Right cardiac atrium (tissue), 5 donors: Measurements from ENCODE around the gene KRT14. TPM values are rescaled to one million over a fixed set of nuclear protein-coding genes. Genes with fewer than 3 reads are reported as not detected.
"Not testable (repeated sequence)": the region's sequence is repeated elsewhere in the genome, so short reads cannot be mapped to it uniquely, and the experiment has no call there.

ENCODE experiments used
- ATAC-seq, 2 donors: fragments of 200-7000 bp; cut with Tn5 transposase; one replicate each; pipeline versions ENCODE4 v1.8.0 to v1.9.1; 2020; ENCODE audit warnings: moderate library complexity in 2 of 2, mild to moderate bottlenecking in 1 of 2
- DNase-seq, 3 donors: peaks; one replicate each; pipeline ENCODE4 v3.0.0-alpha.2; 2020
- H3K27ac ChIP-seq: one replicate; pipeline ENCODE4 v1.5.1; 2013; ENCODE audit warnings: mild to moderate bottlenecking, low read length, control low read depth, moderate library complexity
- H3K27me3 ChIP-seq: one replicate; pipeline ENCODE4 v1.6.1; 2013; ENCODE audit not compliant: control insufficient read depth, insufficient read depth
- H3K4me1 ChIP-seq: one replicate; pipeline ENCODE4 v1.6.1; 2013; ENCODE audit warnings: low read length; ENCODE audit not compliant: control insufficient read depth, insufficient read depth
- H3K4me3 ChIP-seq: one replicate; pipeline ENCODE4 v1.5.1; 2013; ENCODE audit warnings: low read length, control low read depth
- H3K9me3 ChIP-seq: one replicate; pipeline ENCODE4 v1.6.1; 2013; ENCODE audit warnings: low read length; ENCODE audit not compliant: control insufficient read depth
- WGBS: extraction: QIAGEN DNeasy Blood & Tissue Kit; methylation state at CpG from one replicate; pipeline ENCODE4 v1.1.7; 2013; 5-methylcytosine and 5-hydroxymethylcytosine counted together
- intact Hi-C, 4 donors: fragments of 100-400 bp; cut with DNase I; formaldehyde crosslinking; loops; one replicate each; pipeline versions ENCODE4 v1.11.0 to v1.14.0; 2022 to 2023
- polyA plus RNA-seq: library from polyadenylated mRNA; stranded (reverse); fragments of 200-250 nt; gene quantifications from one replicate; pipeline ENCODE4 v1.2.3, GENCODE V29; 2013
- total RNA-seq, 4 donors: library from RNA; stranded (reverse); fragmentation: NEBNext Ultra II Directional; extraction: Animal tissue kit (Norgen Biotek cat#: 25700); gene quantifications; one replicate each; pipeline ENCODE4 v1.2.1, GENCODE V29; 2021
- donor health status: healthy with polysubstance abuse.
- donor health status: DM: no; HTN: yes; CAD: no.
- donor health status: DM: no; HTN: no; CAD: no.
- donor health status: DM: no; HTN: yes; CAD: no; lungs with severe emphysema.
- donor health status: DM: yes; HTN: yes; CAD: no.

KRT14 gene
- total and polyA plus RNA-seq, 5 donors, result 0.11 TPM; not detected in 4

DNA sequence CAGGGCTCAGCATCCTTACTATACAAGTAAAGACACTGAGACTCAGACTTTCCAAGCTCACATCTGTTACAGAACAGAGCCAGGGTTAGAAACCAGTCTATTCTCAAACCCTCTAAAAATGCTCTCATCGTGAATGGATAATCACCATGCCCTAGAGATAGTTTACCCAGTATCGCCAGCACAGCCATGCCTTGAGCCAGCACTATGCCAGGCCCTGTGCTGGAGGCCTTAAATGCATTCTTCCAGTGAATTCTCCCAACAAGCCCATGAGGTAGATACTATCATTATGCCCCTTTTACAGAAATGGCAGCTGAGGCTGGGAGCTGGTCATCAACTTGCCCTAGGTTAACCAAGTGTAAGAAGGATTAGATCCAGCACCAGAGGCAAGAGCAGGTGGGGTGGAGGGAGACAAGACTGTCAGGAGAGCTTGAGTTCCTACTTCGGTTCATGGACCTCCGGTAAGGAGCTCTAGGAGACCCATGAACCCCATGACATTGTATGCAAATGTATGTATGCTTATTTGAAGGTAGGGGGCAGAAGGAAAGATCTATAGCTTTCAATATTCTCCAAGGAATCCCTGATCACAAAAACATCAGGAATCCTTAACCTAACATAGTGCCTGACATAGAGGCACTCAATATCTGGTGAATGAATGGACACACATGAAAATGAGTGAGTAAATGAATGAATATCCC is 5.2 kb downstream of the KRT14 start:
- intact Hi-C loops, result no loop called here
- H3K27ac ChIP-seq, result no peak overlapping the region
- H3K4me1 ChIP-seq, result no peaks in the 10 kb centered on the region
- no peak for ATAC-seq
- 86% methylated on average over 4 of the region's 4 CpGs for WGBS
- no peak overlapping the region for H3K4me3 ChIP-seq
- no peaks in the 10 kb centered on the region for H3K9me3 ChIP-seq
- no peaks in the 10 kb centered on the region for H3K27me3 ChIP-seq
- DNase-seq, result no peak

DNA sequence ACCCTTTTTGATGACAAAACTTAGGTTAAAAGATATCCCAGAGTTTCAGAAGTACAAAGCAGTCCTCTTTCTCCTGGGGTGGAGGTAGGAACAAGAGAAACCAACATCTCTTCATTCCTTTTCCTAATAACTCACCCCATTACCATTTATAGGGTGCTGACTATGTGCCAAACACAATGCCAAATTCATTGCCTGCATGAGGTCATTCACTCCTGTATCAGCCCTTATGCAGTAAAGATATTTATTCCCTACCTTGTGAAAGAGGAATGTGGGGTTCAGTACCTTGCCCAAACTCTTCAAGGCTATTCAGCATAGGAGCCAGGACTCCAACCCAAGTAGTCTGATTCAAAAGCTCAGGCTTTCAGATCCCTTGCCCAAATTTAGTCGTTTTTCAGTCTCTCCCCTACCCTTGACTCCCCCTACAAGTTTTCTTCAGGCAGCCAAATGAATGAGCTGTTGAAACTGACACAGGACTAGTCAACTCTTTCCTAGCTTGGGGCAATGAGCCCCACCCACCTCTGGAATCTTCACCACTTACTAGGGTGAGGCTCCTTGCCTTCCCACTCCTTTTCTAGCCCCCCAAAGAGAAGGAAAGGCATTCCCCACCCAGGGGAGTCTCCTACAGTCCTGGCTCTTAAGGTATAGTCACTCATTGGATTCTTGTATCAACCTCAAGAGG is 5.9 kb downstream of the KRT14 start:
- Histone ChIP-seq H3K4me1 (no peaks in the 10 kb centered on the region), H3K4me3 (no peak overlapping the region), H3K9me3 (no peaks in the 10 kb centered on the region), H3K27ac (no peak overlapping the region), H3K27me3 (no peaks in the 10 kb centered on the region)
- 40% methylated on average over 1 of the region's 1 CpG for WGBS
- intact Hi-C loops, result no loop called here
- ATAC-seq (no peak), DNase-seq (no peak)

DNA sequence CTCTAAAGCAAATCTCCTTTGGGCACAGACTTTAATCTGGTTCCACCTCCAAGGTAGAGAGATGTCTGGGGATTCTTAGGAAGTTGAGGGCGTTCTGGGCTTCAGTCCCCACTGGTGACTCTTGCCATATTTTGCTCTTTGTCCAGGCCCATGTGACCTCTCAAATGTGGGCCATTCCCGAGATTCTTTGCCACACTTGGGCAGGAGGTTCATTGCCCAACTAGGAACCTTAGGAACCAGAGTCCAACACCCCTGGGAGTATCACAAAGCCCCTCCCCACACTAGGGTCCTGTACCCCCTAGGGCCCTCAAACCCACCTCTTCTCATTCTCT is 6.5 kb downstream of the KRT14 start:
- DNase-seq, result no peak
- 80% methylated on average over 2 of the region's 2 CpGs for WGBS
- ATAC-seq, result no peak
- Histone ChIP-seq H3K4me1 (no peaks in the 10 kb centered on the region), H3K27ac (no peak overlapping the region), H3K4me3 (no peak overlapping the region), H3K27me3 (no peaks in the 10 kb centered on the region), H3K9me3 (no peaks in the 10 kb centered on the region)
- intact Hi-C loops, result no loop called here

DNA sequence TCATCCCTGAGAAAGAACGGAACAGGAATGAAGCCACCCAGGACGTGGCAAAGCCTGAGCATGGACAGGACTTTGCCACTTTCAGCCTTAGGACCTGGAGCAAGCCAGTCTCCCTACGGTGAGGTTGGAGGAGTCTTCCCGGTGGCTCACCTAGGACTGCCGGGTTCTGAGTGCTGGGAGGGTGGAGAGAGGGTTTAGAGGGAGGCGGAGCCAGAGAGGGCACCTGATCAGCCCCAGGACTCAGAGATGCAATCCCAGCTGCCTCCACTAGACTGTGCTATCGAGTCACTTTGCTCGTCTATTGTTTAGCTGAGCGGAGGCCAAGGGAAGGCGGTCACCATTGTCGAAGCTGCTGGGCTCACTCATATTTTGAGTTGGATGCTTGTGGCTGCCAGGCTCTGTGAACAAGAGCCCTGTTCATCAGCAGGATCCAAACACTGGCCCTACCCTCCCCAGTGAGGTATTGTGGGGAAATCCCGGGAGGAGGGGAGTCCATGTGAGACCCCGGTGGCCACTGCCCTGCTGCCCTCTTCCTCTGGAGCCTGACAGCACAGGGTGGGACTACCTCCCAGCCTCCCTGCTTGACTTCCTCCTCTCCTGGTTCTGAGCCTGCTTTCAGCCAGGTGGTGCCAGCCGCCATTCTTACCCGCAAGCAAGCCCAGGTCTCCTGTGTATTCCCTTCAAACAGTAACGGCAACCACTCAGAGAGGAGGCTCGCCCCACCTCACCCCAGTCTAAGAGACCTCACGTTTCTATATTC is 7.0 kb downstream of the KRT14 start:
- no peaks in the 10 kb centered on the region for H3K9me3 ChIP-seq
- intact Hi-C loops, result no loop called here
- no peak overlapping the region for H3K27ac ChIP-seq
- 41% methylated on average over 18 of the region's 18 CpGs for WGBS
- peak; percentile 66 to 90 for ATAC-seq
- no peaks in the 10 kb centered on the region for H3K27me3 ChIP-seq
- no peaks in the 10 kb centered on the region for H3K4me1 ChIP-seq
- no peak overlapping the region for H3K4me3 ChIP-seq
- peak; percentile 73 to 88 (median 81) for DNase-seq

DNA sequence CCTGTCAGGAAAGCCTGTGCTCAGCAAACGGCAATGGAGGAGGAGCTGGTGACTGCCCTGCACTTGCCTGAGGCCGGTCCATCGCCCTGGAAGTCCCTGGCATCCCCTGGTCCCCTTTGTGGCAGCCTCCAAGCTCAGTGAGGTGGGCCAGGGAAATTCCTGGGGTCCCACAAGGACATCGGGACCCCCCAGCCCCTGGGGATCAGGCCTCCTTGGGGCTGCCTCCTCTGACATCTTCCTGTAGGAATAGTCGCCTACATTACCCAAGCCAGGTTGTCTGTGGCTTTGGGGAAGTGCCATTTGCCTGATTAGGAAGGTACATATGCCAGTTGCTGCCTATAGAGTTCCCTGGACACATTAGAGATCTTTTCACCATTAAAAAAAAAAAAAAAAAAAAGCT is 7.7 kb downstream of the KRT14 start:
- Histone ChIP-seq H3K9me3 (no peaks in the 10 kb centered on the region), H3K4me3 (no peak overlapping the region), H3K27ac (no peak overlapping the region), H3K27me3 (no peaks in the 10 kb centered on the region), H3K4me1 (no peaks in the 10 kb centered on the region)
- intact Hi-C loops, result no loop called here
- no peak for ATAC-seq
- 69% methylated on average over 5 of the region's 5 CpGs for WGBS
- DNase-seq, result no peak

DNA sequence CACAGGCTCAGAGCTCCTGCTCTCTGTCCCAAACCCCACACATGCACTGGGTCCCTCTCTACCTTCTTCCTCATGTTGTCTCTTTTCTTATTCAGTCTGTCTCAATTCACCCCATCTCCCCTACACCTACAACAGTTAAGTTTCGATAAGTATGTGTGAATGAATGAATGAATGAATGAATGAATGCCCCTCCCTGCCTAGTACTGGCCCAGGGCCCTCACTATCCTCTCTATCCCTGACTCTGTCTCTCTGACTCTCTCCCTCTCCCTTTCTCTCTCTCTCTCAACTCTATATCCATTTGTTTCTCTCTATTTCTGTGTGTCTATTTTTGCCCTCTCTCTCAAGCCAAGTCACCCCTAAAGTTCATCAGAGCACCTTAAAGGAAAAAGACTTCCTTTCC is 8.2 kb downstream of the KRT14 start:
- H3K27ac ChIP-seq, result no peak overlapping the region
- H3K27me3 ChIP-seq, result no peaks in the 10 kb centered on the region
- no peak overlapping the region for H3K4me3 ChIP-seq
- intact Hi-C loops, result no loop called here
- no peak for DNase-seq
- no peak for ATAC-seq
- H3K9me3 ChIP-seq, result no peaks in the 10 kb centered on the region
- 88% methylated on average over 1 of the region's 1 CpG for WGBS
- H3K4me1 ChIP-seq, result no peaks in the 10 kb centered on the region

DNA sequence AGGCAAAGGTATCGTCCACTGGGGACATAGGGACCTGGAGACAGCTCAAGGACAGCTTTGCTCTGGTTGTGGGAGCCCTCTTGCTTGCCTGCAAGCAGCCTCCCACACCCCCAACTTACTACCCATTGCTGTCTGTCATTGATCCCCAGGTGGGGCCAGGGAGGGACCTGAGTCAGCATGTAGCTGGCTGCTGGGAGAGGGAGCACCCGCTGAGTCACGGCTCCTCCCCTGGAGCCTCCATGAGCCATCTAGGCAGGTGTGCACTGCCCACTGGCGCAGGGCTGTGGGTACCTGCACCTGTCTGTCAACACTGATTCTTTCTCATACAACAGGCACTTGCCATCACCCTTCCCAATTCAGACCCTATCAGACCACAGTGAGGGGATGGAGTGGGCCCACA is 10.0 kb downstream of the KRT14 start:
- ATAC-seq, H3K27me3 ChIP-seq, H3K27ac ChIP-seq, H3K9me3 ChIP-seq, H3K4me3 ChIP-seq, DNase-seq, intact Hi-C loops, H3K4me1 ChIP-seq: not testable (repeated sequence)
- 83% methylated on average over 4 of the region's 4 CpGs for WGBS

DNA sequence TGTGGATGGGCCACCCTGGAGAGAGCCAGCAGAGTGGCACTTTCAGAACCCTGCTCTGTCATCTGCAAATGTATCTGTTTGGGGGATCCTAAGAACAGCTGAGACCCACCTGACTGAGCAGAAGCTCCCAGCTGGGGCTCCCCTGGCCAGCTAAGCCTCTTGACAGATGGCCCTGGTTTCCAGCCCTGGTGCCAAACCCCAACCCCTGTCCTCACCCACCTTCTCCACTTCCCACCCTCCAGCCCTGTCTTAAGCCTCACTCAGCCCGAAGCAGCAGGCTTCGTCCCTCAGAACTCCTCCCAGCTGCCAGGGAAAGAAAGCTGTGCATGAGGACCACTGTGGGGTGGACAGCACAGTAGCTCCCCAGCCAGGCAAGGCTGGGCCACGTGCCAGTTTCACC is 11.4 kb downstream of the KRT14 start:
- DNase-seq (no peak), ATAC-seq (no peak)
- no peaks in the 10 kb centered on the region for H3K9me3 ChIP-seq
- H3K4me3 ChIP-seq, result no peak overlapping the region
- no peak overlapping the region for H3K27ac ChIP-seq
- no peaks in the 10 kb centered on the region for H3K4me1 ChIP-seq
- intact Hi-C loops, result no loop called here
- no peaks in the 10 kb centered on the region for H3K27me3 ChIP-seq
- WGBS, result 43% methylated on average over 3 of the region's 3 CpGs

DNA sequence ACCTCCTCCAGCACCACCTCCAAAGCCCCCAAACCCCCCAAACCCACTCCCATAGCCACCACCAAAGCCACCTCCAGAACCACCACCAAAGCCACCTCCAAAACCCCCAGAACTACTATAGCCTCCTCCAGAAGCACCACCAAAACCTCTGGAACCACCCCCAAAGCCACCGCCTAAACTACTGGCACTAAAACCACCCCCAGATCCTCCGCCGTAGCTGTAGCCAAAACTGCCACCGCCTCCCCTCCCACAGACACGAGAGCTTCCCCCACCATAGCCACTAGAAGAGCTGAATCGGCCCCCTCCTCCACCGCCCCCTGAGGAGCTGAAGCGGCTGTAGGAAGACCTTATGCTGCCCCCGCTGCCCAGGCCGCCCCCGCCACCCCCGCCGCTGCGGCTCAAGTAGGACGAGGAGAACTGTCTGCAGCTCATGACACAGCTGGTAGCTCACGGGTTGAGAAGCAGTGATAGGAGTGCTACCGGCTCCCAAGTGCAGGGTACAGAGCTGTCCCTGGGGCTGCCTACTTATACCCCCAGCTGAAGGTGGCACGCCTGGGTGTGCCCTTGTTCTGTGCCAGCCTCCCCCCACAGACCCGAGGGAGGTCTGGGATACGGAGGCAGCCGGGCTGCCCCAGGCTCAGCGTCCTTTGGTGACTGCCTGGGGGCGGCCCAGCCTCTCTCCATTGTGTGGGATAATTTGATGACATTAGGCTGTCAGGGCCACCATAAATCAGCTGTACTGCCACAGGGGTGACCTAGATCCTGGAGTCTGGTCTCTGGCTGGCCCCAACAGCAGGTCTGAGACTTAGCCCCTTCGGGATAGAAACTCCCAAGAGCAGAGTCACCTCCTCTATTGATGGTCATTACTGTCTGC is 14.9 kb downstream of the KRT14 start, which contains the start of gene KRT9:
KRT9 (minus strand) TSS at position 499 of the 874 bp plus-strand sequence; CDS start at position 432, 67 bp downstream.
- Histone ChIP-seq H3K4me3 (no peak within 1 kb of the TSS), H3K4me1 (no peaks in the 10 kb centered on the region), H3K27ac (no peak within 1 kb of the TSS), H3K27me3 (no peaks in the 10 kb centered on the region), H3K9me3 (no peaks in the 10 kb centered on the region)
- DNase-seq (no peak), ATAC-seq (no peak)
- intact Hi-C loops, result no loop called here
- 58% methylated on average over 24 of the region's 24 CpGs for WGBS

DNA sequence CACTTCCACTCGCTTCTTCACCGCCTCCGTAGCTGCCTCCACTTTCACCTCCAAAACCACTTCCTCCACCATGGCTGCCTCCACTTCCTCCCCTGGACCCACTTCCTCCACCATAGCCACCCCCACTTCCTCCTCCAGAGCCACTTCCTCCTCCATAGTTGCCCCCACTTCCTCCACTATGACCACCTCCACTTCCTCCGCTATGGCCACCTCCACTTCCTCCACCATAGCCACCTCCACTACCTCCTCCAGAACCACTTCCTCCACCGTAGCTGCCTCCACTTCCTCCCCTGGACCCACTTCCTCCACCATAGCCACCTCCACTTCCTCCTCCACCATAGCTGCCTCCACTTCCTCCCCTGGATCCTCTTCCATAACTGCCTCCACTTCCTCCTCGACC is 19.4 kb downstream of the KRT14 start:
- no peak overlapping the region for H3K27ac ChIP-seq
- no peak overlapping the region for H3K4me3 ChIP-seq
- intact Hi-C loops, result no loop called here
- no peaks in the 10 kb centered on the region for H3K4me1 ChIP-seq
- 81% methylated on average over 6 of the region's 6 CpGs for WGBS
- peaks cover 2% of the 10 kb centered on the region for H3K27me3 ChIP-seq
- no peaks in the 10 kb centered on the region for H3K9me3 ChIP-seq
- ATAC-seq, result no peak
- no peak for DNase-seq
